AG20443 (cell line): ENCODE measurements around the gene PSMB7.

Experiments
- DNase-seq: peaks from one replicate; pipeline ENCODE4 v3.0.0; 2012; ENCODE audit warnings: low spot score, mixed read lengths

PSMB7 gene

GRCh38 chr9:124381170-124381945 lies 33.9 kb downstream of the PSMB7 start:
- peak; percentile 45 for DNase-seq

DNA sequence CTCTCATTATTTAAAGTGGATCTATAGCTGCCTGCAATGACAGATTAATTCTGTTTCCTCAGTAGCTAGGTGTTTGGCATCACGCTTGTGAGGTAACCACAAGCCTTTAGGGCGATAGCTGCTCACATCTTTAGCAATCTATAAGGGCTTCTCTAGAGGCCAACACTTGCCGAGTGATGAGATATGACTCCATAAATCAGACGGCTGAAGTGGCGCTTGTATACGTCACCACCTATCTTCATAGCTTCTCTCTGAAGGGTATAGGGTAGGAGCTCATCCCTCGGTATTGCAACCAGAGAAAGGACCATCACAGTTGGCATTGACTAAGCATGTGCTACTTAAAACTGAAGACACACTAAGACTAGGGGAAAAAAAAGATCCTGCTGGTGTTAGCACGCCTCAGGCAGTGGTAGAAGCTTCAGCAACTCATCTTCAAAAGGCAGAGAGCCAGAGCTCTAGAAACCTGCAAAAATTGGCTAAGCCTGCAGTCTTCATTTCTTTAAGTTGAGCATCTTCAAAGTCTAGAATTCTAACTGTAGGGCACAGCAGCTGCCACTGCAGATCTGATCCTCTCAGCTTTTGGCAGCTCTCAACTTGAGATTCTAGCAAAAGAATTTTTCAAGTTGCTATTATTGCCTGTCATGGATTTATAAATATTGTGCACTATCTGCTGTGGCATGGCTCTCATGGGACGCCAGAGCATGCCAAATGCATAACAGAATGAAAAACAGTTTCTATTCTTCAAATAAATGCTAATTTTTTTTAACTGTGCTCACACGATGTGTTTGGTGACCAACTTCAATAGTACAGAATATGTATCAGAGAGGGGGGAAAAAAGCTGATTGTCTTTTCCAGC lies 37.5 kb downstream of the PSMB7 start:
- DNase-seq, result no peak

DNA sequence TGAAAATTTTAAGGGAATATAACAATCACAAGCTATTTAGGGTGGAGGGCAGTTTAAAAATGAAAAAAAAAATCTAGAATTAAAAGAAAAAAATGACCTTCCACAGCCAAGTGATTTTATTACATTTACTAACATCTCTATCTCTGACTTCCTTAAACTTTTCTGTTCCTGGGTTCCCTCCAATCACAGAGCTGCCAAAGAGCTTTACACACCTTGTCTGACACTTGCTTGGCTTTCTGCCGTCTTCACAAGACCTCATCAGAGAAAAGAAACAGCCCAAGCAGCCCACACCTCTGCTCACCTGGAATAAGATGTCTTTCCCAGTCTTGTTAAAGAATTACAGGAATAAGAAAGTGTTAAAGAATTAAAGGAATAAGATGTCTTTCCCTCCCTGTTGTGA lies 38.9 kb downstream of the PSMB7 start:
- no peak for DNase-seq

DNA sequence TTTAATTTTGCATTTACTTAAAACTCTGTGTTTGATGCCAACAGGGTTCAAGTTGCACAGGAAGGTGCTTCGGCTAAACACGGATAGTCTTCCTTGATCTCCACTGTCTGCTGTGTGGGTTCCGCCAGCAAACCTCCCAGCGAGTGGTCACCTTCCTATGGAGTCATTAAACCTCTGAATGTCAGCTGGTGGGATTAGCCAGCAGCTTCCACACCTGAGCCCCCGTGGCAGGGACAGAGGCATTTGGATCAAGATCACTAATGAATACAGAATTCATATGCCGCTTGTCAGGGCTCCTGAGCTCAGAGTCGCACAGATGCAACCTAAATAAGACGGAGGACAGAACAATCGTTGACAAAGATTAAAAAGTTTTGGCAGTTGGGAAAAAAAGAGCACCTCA lies 39.5 kb downstream of the PSMB7 start:
- DNase-seq, result no peak

DNA sequence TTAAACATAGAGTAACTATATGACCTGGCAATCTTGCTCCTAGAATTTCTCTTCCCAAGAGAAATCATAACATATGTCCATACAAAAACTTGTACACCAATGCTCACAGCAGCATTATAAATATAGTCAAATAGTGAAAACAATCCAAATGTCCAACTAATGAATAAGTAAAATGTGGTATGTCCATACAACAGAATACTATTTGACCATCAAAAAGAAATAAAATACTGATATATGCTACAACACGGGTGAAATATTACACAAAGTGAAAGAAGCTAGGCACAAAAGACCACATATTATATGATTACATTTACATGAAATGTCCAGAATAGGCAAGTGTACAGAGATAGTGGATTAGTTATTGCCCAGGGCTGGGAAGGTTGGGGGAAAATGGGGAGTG lies 41.4 kb downstream of the PSMB7 start:
- DNase-seq, result no peak

- DNase-seq, result no peak
Measured at GRCh38 chr9:124373386-124373785, 41.9 kb downstream of the PSMB7 start.

DNA sequence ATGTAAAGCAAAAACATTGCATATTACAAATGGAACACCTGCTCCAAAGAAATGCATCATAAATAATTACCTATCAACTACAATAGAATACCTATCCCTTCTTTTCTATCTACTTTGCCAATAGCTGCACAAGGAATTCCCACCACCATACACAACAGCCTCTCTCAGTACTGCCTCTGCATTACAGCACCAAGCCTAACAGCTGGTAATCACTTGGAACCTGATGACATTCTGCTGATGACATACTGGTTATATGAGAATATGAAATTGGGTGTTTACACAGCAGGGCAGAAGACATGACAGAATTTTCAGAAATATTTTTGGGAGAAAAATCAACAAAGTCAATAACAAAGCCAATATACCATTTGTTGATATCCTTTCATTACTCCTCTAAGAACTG lies 43.2 kb downstream of the PSMB7 start:
- DNase-seq, result no peak

DNA sequence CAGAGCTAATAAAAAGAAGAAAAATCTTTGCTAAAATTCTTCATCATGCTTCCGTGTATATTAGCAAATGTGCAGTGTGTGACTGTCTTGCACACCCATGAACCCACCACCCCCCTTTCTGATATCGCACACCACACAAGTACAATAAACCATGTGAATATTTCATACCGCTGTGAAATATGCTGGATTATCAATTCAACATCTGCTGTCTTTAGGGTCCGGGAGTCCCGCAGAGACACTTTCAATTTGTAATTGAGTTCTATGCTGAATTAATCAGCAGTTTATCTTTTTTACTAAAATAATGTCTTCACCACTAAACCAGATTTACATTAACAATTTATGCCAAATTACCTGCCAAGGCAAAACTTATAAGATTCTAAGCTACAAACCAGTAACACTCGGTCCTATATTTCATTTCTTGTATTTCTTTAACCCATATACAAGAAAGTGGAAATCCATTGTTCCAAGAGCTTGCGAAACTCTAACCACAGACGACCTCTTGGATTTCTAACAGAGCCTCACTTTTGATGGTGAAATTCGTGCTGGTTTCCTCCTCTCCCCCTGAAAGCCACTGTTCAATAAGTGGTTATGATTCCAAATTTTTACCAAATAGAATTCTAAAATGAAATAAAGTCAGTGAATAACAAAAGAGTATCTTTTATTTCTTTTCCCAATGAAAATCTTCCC lies 44.2 kb downstream of the PSMB7 start:
- peak; percentile 45 for DNase-seq

DNA sequence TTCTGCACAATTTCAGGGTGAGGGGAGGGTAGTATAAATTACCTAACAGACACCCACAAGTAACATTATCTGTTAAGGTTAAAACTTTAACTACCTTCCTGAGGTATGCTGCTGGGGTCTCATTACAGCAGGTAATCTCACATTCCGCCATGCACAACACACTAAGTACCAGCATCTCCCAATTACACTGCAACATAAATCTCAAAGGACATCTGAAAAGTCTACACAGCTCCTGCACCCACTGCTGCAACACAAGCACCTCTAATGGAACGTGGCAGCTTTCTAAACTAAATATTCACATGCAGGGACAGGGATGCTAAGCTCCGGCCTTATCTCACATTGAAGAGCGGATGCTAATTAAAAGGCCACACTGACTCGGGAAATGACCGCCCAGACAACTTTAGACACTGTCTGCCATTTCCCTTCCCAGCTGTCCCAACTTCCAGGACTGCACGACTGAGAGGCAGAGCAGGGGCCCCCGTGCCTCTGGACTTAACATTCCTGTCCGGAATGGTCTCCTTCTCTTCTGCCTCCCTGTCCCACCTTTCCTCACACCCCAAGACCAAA lies 45.9 kb downstream of the PSMB7 start:
- DNase-seq, result no peak

DNA sequence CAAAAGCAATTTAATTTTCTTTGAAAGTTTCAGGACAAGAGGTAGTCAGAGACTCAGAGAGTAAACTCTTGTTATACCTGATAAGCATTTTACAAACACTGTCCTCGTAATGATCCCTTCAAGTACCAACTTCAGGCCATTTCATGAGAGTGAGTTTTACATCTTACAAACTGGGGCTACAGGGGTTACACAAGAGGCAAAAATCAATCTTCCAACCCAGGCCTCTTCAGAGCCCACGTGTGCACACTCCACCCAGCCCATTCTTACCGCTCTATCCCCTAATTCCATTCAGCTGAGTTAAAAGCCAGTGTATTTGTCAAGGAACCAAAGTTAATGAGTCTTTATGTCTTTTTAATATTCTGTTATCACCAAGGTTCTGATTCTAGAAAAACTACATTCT lies 46.5 kb downstream of the PSMB7 start:
- DNase-seq, result no peak

GRCh38 chr9:124366476-124367220 lies 48.6 kb downstream of the PSMB7 start:
- no peak for DNase-seq

DNA sequence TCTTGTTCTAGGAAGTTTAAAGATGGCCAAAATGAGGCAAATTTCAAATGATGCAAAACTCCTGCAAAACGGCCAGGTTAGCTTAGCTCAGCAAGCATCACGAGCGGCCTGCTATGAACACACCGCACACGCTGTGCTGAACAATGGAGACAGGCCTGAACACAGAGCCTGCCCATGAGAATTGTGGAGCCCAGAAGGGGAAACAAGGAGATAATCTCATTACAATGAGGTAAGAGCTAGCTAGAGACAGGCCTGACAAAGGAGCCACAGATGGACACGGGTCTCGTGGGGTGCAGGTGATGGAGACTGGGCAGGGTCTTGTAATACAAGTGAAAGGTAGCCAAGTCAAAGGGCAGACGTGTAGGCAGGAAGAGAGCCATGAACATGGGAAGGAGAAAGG lies 50.2 kb downstream of the PSMB7 start:
- no peak for DNase-seq

DNA sequence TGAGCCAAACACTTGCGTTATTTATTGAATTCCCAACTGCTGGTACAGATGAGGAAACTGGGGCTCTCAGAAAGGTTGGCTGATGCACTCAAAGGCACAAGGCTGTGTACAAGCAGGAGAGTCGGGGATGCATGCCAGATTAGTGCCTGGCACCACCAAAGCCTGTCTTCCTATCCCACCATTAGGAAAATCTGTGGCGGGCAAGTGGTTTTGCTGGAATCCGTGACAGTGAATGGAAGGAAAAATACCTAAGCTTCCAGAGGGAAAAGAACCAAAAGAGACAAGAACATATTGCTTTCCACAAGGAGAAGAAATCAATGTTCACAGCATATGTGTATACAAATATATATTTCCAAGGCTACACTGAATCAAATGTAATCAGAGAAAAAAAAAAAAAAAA lies 51.1 kb downstream of the PSMB7 start:
- no peak for DNase-seq

GRCh38 chr9:124363326-124364096 lies 51.7 kb downstream of the PSMB7 start:
- no peak for DNase-seq

GRCh38 chr9:124361128-124361527 lies 54.1 kb downstream of the PSMB7 start:
- DNase-seq, result no peak

DNA sequence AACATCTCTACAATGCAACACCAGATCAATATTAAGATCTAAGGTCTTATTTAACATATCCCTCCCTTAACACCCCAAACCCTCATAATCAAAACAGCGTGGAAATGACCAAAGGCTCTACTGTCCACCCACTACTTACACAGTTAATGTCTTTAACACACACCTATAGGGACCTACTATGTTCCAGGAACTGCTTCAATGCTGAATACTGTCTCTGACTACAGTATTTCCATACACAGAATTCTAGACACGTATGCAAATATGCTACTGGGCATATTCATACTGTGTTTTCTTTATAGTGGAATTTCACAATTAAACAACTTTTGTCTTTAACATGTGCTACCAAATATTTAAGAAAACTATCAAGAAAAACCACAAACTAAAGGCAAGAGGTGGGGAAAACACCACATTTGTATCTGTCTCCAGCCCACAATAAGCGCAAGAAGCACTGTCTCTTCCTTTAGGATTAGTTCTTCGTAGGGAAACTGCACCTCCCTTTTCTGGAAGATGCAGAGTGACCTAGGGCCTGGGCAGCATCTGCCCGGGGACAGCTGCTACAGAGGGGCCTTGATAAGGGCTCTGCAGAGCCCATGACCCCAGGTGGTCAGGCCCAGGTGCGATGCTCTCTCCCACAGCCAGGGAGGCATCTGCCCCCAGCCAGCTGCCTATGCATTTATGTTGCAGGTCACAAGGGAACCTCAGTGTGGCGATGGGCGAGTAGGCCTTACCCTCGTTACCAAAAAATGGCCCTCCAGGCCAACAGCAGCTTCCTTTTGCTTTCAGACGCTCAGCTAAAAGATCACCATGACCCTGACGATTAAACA lies 55.2 kb downstream of the PSMB7 start:
- DNase-seq, result no peak

GRCh38 chr9:124359426-124359825 lies 55.8 kb downstream of the PSMB7 start:
- DNase-seq, result no peak

- DNase-seq, result no peak
Measured at GRCh38 chr9:124358631-124359030, 56.6 kb downstream of the PSMB7 start.

- no peak for DNase-seq
Measured at GRCh38 chr9:124357721-124358361, 57.4 kb downstream of the PSMB7 start.
